Stomach smooth muscle (tissue), 2 donors: ENCODE results near the gene MED23.
A peak's percentile ranks its signal among the peaks of the same experiment; 100 is the strongest.

Source experiments
- H3K27ac ChIP-seq: one replicate; pipeline ENCODE4 v1.7.0; 2013; ENCODE audit warnings: mild to moderate bottlenecking, low read length, inconsistent platforms
- H3K27me3 ChIP-seq, 2 donors: one replicate each; pipeline ENCODE4 v1.7.0; 2013; ENCODE audit warnings: low read length in 2 of 2; ENCODE audit not compliant: insufficient read depth in 2 of 2, control insufficient read depth in 1 of 2
- H3K36me3 ChIP-seq, 2 donors: one replicate each; pipeline ENCODE4 v1.7.0; 2013; ENCODE audit warnings: low read length in 2 of 2; ENCODE audit not compliant: control insufficient read depth in 2 of 2, insufficient read depth in 2 of 2
- H3K4me1 ChIP-seq: one replicate; pipeline ENCODE4 v1.7.0; 2013; ENCODE audit warnings: low read length; ENCODE audit not compliant: control insufficient read depth, insufficient read depth
- H3K4me3 ChIP-seq, 2 donors: one replicate each; pipeline ENCODE4 v1.7.0; 2013; ENCODE audit warnings: low read length in 2 of 2
- H3K9ac ChIP-seq, 2 donors: one replicate each; pipeline ENCODE4 v1.7.0; 2013; ENCODE audit warnings: low read length in 2 of 2, mild to moderate bottlenecking in 1 of 2
- H3K9me3 ChIP-seq, 2 donors: one replicate each; pipeline ENCODE4 v1.7.0; 2013; ENCODE audit warnings: low read length in 2 of 2; ENCODE audit not compliant: control insufficient read depth in 2 of 2
- donor health status: healthy.
- donor health status: Pancreatic carcinoma.

Gene MED23

GRCh38 chr6:131641554-131641953, 13.5 kb upstream of the MED23 start:
- Histone ChIP-seq H3K27ac (no peak overlapping the region), H3K27me3 (no peaks in the 10 kb centered on the region), H3K4me1 (no peaks in the 10 kb centered on the region), H3K9me3 (no peaks in the 10 kb centered on the region), H3K9ac (no peak overlapping the region), H3K4me3 (no peak overlapping the region), H3K36me3 (no peaks in the 10 kb centered on the region)

GRCh38 chr6:131640576-131640975, 12.5 kb upstream of the MED23 start:
- Histone ChIP-seq H3K4me1 (no peaks in the 10 kb centered on the region), H3K9me3 (no peaks in the 10 kb centered on the region)

DNA sequence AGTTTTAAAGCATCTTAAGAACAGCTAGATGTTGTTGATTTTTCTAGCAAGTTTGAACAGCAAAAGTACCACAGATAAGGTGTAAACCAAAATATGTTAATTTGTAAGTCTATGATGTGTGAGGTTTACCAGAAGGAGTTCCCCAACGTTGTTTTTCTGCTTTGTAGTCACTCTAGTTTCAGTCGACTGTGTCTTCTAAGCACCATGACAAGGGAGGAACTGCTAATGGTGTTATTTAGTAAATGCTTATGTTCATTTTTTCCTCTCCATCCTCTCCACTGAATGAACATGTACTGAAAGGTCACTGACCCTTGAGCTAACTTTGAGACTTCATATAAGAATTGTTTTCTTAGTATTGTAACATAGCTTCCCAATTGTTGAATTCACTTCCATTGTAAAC, 12.1 kb upstream of the MED23 start:
- Histone ChIP-seq H3K27me3 (no peaks in the 10 kb centered on the region), H3K4me1 (no peaks in the 10 kb centered on the region), H3K9me3 (no peaks in the 10 kb centered on the region), H3K4me3 (no peak overlapping the region), H3K9ac (no peak overlapping the region), H3K36me3 (no peaks in the 10 kb centered on the region), H3K27ac (no peak overlapping the region)

More at GRCh38 chr6:131640576-131640975, 12.5 kb upstream of the MED23 start:
- Histone ChIP-seq H3K4me3 (no peak overlapping the region), H3K36me3 (no peaks in the 10 kb centered on the region), H3K27ac (no peak overlapping the region), H3K9ac (no peak overlapping the region), H3K27me3 (no peaks in the 10 kb centered on the region)

DNA sequence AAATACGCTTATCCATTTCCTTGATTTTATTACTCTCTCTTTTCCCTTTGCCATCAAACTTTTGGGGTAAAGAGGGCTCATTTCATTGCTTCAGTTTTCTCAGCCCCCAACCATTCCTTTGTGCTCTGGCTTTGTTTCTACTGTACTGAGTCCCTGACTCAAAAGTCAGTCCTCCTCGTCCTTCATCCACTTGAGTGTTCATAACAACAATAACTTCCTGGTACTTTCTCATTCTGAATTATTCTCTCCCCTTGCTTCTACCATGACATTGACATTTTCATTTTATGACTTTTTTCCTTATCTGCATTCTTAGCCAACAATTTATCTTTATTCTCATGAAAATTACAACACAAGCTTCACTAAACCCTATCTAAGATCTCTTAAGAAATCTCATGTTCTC, 10.0 kb upstream of the MED23 start:
- Histone ChIP-seq H3K36me3 (no peaks in the 10 kb centered on the region), H3K4me3 (no peak overlapping the region), H3K4me1 (no peaks in the 10 kb centered on the region), H3K27me3 (no peaks in the 10 kb centered on the region), H3K27ac (no peak overlapping the region), H3K9ac (no peak overlapping the region), H3K9me3 (no peaks in the 10 kb centered on the region)

GRCh38 chr6:131636880-131637792, 9.1 kb upstream of the MED23 start, which contains the start of gene ENPP3:
Gene ENPP3 (plus strand): TSS chr6:131637302. CDS start chr6:131637385, 83 bp downstream.
- Histone ChIP-seq H3K4me1 (no peaks in the 10 kb centered on the region), H3K9me3 (no peaks in the 10 kb centered on the region), H3K36me3 (no peaks in the 10 kb centered on the region), H3K27ac (no peak within 1 kb of the TSS), H3K27me3 (no peaks in the 10 kb centered on the region), H3K9ac (no peak within 1 kb of the TSS), H3K4me3 (no peak within 1 kb of the TSS)

DNA sequence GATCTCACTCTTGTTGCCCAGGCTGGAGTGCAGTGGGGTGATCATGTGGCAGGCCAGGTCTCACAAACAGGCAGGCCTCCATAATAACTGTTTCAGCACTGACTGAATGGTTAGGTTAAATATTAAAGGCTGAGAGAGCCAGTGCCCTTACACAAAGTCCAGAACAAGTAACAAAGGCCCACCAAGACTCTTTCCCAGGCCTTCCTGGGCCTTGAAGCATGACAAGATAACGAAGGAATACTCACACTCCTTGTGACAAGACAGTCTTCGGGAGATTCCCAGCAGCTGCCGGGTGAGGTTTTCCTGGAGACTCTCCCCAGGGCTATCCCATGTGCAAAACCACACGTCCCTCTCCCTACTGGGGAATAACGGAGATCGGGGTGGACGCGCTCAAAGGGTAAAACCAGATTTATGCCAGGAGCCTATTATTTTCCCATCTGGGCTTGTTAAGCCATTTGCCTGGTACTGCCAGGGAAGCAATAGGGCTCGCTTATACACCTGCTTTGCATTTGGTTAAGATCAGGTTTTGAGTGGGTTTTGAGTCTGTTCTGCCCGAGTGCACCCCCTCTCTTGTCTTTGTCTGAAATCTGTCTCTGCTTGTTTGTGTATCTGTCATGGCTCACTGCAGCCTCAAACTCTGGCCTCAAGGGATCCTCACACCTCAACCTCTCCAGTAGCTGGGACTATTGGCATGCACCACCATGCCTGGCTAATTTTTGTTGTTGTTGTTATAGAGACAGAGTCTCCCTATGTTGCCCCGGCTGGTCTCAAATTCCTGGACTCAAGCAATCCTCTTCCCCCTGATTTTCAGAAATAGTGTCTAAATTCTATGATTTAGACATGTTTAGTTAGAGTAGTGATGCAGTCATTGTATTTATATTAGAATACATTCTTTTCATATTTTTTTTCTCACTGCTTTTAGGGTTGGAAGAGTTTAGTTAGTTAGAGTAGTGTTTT, 7.6 kb upstream of the MED23 start:
- no peaks in the 10 kb centered on the region for H3K9me3 ChIP-seq
- H3K27ac ChIP-seq, result no peak overlapping the region
- H3K36me3 ChIP-seq, result no peaks in the 10 kb centered on the region
- H3K4me1 ChIP-seq, result no peaks in the 10 kb centered on the region
- no peak overlapping the region for H3K9ac ChIP-seq
- H3K27me3 ChIP-seq, result no peaks in the 10 kb centered on the region
- no peak overlapping the region for H3K4me3 ChIP-seq

- H3K36me3 ChIP-seq, result no peaks in the 10 kb centered on the region
- H3K4me3 ChIP-seq, result no peak overlapping the region
- no peaks in the 10 kb centered on the region for H3K4me1 ChIP-seq
- no peaks in the 10 kb centered on the region for H3K27me3 ChIP-seq
- no peak overlapping the region for H3K27ac ChIP-seq
- no peaks in the 10 kb centered on the region for H3K9me3 ChIP-seq
- no peak overlapping the region for H3K9ac ChIP-seq
Observed at GRCh38 chr6:131631625-131632289, 3.7 kb upstream of the MED23 start.

- Histone ChIP-seq H3K36me3 (peaks cover 0 to 2% of the 10 kb centered on the region in 2 donors), H3K9ac (no peak overlapping the region), H3K4me3 (no peak overlapping the region), H3K4me1 (no peaks in the 10 kb centered on the region), H3K9me3 (no peaks in the 10 kb centered on the region), H3K27ac (no peak overlapping the region), H3K27me3 (no peaks in the 10 kb centered on the region)
Observed at GRCh38 chr6:131629651-131630050, 1.6 kb upstream of the MED23 start.

DNA sequence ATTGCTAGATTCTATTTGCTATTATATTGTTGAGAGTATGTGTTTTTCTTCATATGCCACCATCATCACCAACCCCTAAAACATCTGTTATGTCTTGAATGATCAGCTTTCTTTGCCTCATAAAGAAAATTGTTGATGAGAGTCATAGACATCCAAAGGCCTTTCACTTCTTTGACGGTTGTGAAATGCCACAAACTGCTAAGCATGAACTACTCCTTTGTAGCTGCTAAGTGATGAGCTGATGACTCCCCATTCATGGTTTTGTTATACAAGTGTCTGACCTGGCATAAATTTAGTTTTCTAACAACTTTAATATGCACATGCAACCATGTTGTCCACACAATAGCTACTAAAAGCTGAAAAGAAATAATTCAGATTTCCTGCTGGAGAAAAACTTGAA, 684 bp upstream of the MED23 start:
- Histone ChIP-seq H3K9ac (peak overlapping the region in 1 of 2 donors; percentile 56), H3K27ac (no peak overlapping the region), H3K9me3 (no peaks in the 10 kb centered on the region), H3K36me3 (peaks cover 8 to 10% of the 10 kb centered on the region in 2 donors), H3K27me3 (no peaks in the 10 kb centered on the region), H3K4me1 (no peaks in the 10 kb centered on the region), H3K4me3 (peak overlapping the region; percentile 78 to 91)

- Histone ChIP-seq H3K27me3 (no peaks in the 10 kb centered on the region), H3K4me1 (no peaks in the 10 kb centered on the region), H3K4me3 (no peak overlapping the region), H3K27ac (no peak overlapping the region), H3K9me3 (no peaks in the 10 kb centered on the region), H3K36me3 (peaks cover 37 to 49% of the 10 kb centered on the region in 2 donors), H3K9ac (no peak overlapping the region)
Observed at GRCh38 chr6:131615275-131615674, 12.8 kb downstream of the MED23 start.
